Measurements from ENCODE around the gene FNBP1. TPM values are rescaled to one million over a fixed set of nuclear protein-coding genes. Genes with fewer than 3 reads are reported as not detected.

Gene FNBP1
- total and polyA plus RNA-seq, 2 experiments from 2014 or later = 26.6 to 28.8 TPM

DNA sequence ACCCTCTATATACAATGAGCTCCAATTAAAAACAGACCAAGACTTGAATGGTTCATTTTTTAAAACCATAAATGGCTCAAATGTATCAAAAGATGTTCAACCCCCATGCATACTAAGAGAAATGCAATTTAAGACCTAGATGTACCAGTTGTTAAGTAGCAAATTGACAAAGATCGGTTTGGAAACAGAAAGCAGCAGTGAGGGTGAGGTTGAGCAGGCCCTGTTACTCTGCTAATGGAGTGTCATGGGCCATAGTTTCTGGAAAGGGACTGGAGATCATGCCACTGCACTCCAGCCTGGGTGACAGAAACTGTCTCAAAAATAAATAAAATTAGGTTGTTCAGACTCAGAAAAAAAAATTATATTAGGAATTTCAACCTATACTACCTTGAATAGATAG, 55.0 kb downstream of the FNBP1 start:
- no peak overlapping the region for H3K27ac ChIP-seq (ENCODE audit: low read depth)
- H3K27me3 ChIP-seq (ENCODE audit: insufficient read depth) = no peaks in the 10 kb centered on the region
- TF ChIP-seq JUNB (IDR thresholded peaks at IDR 0.05; ENCODE audit: unreplicated experiment) (no peak), EZH2 (IDR thresholded peaks at IDR 0.05; ENCODE audit: low read depth, unreplicated experiment) (no peak), POLR2AphosphoS5 (IDR thresholded peaks at IDR 0.05; ENCODE audit: low read depth) (no peak), ZNF331 (CRISPR knock-in tag; IDR thresholded peaks at IDR 0.05; ENCODE audit: low read depth) (no peak), CREB1 (CRISPR knock-in tag; IDR thresholded peaks at IDR 0.05; ENCODE audit: low read depth) (no peak), ZNF114 (CRISPR knock-in tag; IDR thresholded peaks at IDR 0.05) (no peak), NANOG (IDR thresholded peaks at IDR 0.05; ENCODE audit: borderline replicate concordance) (no peak), EZH2phosphoT487 (IDR thresholded peaks at IDR 0.05; ENCODE audit: unreplicated experiment) (no peak), STAT1 (IDR thresholded peaks at IDR 0.05; ENCODE audit: unreplicated experiment) (no peak)
- TF ChIP-seq, protein P1, sequence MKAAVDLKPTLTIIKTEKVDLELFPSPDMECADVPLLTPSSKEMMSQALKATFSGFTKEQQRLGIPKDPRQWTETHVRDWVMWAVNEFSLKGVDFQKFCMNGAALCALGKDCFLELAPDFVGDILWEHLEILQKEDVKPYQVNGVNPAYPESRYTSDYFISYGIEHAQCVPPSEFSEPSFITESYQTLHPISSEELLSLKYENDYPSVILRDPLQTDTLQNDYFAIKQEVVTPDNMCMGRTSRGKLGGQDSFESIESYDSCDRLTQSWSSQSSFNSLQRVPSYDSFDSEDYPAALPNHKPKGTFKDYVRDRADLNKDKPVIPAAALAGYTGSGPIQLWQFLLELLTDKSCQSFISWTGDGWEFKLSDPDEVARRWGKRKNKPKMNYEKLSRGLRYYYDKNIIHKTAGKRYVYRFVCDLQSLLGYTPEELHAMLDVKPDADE (IDR thresholded peaks at IDR 0.05) = no peak
- TF ChIP-seq, protein P2, sequence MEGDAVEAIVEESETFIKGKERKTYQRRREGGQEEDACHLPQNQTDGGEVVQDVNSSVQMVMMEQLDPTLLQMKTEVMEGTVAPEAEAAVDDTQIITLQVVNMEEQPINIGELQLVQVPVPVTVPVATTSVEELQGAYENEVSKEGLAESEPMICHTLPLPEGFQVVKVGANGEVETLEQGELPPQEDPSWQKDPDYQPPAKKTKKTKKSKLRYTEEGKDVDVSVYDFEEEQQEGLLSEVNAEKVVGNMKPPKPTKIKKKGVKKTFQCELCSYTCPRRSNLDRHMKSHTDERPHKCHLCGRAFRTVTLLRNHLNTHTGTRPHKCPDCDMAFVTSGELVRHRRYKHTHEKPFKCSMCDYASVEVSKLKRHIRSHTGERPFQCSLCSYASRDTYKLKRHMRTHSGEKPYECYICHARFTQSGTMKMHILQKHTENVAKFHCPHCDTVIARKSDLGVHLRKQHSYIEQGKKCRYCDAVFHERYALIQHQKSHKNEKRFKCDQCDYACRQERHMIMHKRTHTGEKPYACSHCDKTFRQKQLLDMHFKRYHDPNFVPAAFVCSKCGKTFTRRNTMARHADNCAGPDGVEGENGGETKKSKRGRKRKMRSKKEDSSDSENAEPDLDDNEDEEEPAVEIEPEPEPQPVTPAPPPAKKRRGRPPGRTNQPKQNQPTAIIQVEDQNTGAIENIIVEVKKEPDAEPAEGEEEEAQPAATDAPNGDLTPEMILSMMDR (conservative IDR thresholded peaks at IDR 0.05; ENCODE audit: low read depth in 2 of 2) = no peak
- TF ChIP-seq, protein P3, sequence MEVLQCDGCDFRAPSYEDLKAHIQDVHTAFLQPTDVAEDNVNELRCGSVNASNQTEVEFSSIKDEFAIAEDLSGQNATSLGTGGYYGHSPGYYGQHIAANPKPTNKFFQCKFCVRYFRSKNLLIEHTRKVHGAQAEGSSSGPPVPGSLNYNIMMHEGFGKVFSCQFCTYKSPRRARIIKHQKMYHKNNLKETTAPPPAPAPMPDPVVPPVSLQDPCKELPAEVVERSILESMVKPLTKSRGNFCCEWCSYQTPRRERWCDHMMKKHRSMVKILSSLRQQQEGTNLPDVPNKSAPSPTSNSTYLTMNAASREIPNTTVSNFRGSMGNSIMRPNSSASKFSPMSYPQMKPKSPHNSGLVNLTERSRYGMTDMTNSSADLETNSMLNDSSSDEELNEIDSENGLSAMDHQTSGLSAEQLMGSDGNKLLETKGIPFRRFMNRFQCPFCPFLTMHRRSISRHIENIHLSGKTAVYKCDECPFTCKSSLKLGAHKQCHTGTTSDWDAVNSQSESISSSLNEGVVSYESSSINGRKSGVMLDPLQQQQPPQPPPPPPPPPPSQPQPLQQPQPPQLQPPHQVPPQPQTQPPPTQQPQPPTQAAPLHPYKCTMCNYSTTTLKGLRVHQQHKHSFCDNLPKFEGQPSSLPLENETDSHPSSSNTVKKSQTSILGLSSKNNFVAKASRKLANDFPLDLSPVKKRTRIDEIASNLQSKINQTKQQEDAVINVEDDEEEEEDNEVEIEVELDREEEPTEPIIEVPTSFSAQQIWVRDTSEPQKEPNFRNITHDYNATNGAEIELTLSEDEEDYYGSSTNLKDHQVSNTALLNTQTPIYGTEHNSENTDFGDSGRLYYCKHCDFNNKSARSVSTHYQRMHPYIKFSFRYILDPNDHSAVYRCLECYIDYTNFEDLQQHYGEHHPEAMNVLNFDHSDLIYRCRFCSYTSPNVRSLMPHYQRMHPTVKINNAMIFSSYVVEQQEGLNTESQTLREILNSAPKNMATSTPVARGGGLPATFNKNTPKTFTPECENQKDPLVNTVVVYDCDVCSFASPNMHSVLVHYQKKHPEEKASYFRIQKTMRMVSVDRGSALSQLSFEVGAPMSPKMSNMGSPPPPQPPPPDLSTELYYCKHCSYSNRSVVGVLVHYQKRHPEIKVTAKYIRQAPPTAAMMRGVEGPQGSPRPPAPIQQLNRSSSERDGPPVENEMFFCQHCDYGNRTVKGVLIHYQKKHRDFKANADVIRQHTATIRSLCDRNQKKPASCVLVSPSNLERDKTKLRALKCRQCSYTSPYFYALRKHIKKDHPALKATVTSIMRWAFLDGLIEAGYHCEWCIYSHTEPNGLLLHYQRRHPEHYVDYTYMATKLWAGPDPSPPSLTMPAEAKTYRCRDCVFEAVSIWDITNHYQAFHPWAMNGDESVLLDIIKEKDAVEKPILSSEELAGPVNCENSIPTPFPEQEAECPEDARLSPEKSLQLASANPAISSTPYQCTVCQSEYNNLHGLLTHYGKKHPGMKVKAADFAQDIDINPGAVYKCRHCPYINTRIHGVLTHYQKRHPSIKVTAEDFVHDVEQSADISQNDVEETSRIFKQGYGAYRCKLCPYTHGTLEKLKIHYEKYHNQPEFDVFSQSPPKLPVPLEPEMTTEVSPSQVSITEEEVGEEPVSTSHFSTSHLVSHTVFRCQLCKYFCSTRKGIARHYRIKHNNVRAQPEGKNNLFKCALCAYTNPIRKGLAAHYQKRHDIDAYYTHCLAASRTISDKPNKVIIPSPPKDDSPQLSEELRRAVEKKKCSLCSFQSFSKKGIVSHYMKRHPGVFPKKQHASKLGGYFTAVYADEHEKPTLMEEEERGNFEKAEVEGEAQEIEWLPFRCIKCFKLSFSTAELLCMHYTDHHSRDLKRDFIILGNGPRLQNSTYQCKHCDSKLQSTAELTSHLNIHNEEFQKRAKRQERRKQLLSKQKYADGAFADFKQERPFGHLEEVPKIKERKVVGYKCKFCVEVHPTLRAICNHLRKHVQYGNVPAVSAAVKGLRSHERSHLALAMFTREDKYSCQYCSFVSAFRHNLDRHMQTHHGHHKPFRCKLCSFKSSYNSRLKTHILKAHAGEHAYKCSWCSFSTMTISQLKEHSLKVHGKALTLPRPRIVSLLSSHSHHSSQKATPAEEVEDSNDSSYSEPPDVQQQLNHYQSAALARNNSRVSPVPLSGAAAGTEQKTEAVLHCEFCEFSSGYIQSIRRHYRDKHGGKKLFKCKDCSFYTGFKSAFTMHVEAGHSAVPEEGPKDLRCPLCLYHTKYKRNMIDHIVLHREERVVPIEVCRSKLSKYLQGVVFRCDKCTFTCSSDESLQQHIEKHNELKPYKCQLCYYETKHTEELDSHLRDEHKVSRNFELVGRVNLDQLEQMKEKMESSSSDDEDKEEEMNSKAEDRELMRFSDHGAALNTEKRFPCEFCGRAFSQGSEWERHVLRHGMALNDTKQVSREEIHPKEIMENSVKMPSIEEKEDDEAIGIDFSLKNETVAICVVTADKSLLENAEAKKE (CRISPR knock-in tag; IDR thresholded peaks at IDR 0.05) = no peak
- TF ChIP-seq, protein P4, sequence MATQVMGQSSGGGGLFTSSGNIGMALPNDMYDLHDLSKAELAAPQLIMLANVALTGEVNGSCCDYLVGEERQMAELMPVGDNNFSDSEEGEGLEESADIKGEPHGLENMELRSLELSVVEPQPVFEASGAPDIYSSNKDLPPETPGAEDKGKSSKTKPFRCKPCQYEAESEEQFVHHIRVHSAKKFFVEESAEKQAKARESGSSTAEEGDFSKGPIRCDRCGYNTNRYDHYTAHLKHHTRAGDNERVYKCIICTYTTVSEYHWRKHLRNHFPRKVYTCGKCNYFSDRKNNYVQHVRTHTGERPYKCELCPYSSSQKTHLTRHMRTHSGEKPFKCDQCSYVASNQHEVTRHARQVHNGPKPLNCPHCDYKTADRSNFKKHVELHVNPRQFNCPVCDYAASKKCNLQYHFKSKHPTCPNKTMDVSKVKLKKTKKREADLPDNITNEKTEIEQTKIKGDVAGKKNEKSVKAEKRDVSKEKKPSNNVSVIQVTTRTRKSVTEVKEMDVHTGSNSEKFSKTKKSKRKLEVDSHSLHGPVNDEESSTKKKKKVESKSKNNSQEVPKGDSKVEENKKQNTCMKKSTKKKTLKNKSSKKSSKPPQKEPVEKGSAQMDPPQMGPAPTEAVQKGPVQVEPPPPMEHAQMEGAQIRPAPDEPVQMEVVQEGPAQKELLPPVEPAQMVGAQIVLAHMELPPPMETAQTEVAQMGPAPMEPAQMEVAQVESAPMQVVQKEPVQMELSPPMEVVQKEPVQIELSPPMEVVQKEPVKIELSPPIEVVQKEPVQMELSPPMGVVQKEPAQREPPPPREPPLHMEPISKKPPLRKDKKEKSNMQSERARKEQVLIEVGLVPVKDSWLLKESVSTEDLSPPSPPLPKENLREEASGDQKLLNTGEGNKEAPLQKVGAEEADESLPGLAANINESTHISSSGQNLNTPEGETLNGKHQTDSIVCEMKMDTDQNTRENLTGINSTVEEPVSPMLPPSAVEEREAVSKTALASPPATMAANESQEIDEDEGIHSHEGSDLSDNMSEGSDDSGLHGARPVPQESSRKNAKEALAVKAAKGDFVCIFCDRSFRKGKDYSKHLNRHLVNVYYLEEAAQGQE (IDR thresholded peaks at IDR 0.05; ENCODE audit: unreplicated experiment) = no peak

More for the DNA sequence above, 55.0 kb downstream of the FNBP1 start:
- no peaks in the 10 kb centered on the region; the same call in 1 of the 2 replicates for H4K20me1 ChIP-seq (replicated peaks; ENCODE audit: insufficient read depth)
- H3K4me3 ChIP-seq = no peak overlapping the region
- no peak overlapping the region for H2AFZ ChIP-seq
- peaks cover 22% of the 10 kb centered on the region for H3K4me1 ChIP-seq (ENCODE audit: insufficient read depth)
- Mint-ChIP-seq H3K27ac (0 out of 2 replicates have a peak overlapping the region, but pooled peaks have one; percentile 12), H3K4me3 (no peak overlapping the region), H3K36me3 (ENCODE audit: low read depth) (peaks cover 6% of the 10 kb centered on the region; the same call in 1 of the 3 replicates), H3K27me3 (ENCODE audit: insufficient read depth, low read depth, poor library complexity) (peaks cover 4% of the 10 kb centered on the region), H3K9me3 (no peaks in the 10 kb centered on the region), H3K4me1 (peaks cover 19% of the 10 kb centered on the region)
- no peaks in the 10 kb centered on the region; the same call in 1 of the 2 replicates for H3F3A ChIP-seq (replicated peaks; ENCODE audit: low read depth)
- DNase-seq (ENCODE audit: low spot score) (no peak), ATAC-seq (no peak)
- peaks cover 11% of the 10 kb centered on the region; the same call in 1 of the 2 replicates for H3K79me2 ChIP-seq (replicated peaks; ENCODE audit: insufficient read depth)
- H3K36me3 ChIP-seq (ENCODE audit: insufficient read depth) = no peaks in the 10 kb centered on the region
- no peaks in the 10 kb centered on the region for H3K9me2 ChIP-seq (ENCODE audit: insufficient read depth)
- H3K4me2 ChIP-seq = no peak overlapping the region
